ENCODE results near the gene TLR5. TPM values are rescaled to one million over a fixed set of nuclear protein-coding genes. Genes with fewer than 3 reads are reported as not detected.

TLR5 gene
- total RNA-seq, 1 experiment from 2014 or later = 0.21 TPM

DNA sequence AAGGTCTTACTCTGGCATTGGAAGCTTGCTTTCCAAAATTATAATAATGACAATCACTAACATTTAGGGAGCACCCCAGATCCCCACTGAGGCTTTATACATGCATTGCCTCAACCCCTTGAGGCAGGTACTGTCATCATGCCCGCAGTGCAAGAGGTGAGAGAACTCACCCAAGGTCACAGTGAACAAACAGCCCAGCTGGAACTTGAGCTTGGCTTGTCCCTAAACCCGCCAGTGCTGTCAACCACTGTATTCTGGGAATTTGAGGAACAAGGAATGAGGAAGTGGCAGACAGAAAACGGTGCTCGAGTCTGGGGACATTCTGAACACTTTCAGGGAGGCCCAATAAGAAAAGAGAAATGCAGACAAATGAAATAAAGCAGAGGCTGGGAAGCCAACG lies 34.6 kb upstream of the TLR5 start:
- in situ Hi-C loops (cut with HindIII; ENCODE audit: low pct_unique_long_range_greater_than_20kb, low sequenced_read_pairs) (no loop called here), intact Hi-C loops (cut with micrococcal nuclease; ENCODE audit: unreplicated experiment) (no loop called here)
- TF ChIP-seq, protein P1, sequence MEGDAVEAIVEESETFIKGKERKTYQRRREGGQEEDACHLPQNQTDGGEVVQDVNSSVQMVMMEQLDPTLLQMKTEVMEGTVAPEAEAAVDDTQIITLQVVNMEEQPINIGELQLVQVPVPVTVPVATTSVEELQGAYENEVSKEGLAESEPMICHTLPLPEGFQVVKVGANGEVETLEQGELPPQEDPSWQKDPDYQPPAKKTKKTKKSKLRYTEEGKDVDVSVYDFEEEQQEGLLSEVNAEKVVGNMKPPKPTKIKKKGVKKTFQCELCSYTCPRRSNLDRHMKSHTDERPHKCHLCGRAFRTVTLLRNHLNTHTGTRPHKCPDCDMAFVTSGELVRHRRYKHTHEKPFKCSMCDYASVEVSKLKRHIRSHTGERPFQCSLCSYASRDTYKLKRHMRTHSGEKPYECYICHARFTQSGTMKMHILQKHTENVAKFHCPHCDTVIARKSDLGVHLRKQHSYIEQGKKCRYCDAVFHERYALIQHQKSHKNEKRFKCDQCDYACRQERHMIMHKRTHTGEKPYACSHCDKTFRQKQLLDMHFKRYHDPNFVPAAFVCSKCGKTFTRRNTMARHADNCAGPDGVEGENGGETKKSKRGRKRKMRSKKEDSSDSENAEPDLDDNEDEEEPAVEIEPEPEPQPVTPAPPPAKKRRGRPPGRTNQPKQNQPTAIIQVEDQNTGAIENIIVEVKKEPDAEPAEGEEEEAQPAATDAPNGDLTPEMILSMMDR (IDR thresholded peaks at IDR 0.05) = no peak
- no peak for TF ChIP-seq SIN3A (IDR thresholded peaks at IDR 0.05; ENCODE audit: borderline replicate concordance, insufficient read depth, low read depth, low read length)
- TF ChIP-seq, protein P2, sequence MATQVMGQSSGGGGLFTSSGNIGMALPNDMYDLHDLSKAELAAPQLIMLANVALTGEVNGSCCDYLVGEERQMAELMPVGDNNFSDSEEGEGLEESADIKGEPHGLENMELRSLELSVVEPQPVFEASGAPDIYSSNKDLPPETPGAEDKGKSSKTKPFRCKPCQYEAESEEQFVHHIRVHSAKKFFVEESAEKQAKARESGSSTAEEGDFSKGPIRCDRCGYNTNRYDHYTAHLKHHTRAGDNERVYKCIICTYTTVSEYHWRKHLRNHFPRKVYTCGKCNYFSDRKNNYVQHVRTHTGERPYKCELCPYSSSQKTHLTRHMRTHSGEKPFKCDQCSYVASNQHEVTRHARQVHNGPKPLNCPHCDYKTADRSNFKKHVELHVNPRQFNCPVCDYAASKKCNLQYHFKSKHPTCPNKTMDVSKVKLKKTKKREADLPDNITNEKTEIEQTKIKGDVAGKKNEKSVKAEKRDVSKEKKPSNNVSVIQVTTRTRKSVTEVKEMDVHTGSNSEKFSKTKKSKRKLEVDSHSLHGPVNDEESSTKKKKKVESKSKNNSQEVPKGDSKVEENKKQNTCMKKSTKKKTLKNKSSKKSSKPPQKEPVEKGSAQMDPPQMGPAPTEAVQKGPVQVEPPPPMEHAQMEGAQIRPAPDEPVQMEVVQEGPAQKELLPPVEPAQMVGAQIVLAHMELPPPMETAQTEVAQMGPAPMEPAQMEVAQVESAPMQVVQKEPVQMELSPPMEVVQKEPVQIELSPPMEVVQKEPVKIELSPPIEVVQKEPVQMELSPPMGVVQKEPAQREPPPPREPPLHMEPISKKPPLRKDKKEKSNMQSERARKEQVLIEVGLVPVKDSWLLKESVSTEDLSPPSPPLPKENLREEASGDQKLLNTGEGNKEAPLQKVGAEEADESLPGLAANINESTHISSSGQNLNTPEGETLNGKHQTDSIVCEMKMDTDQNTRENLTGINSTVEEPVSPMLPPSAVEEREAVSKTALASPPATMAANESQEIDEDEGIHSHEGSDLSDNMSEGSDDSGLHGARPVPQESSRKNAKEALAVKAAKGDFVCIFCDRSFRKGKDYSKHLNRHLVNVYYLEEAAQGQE (IDR thresholded peaks at IDR 0.05; ENCODE audit: insufficient read depth in 1 of 2, low read depth in 2 of 2, low read length in 1 of 2) = no peak
- no peak for TF ChIP-seq POLR2AphosphoS5 (IDR thresholded peaks at IDR 0.05; ENCODE audit: low read depth, low read length)
- POLR2A ChIA-PET = no interaction called here
- Histone ChIP-seq H3K4me1 (ENCODE audit: control insufficient read depth, insufficient read depth, low read length) (no peaks in the 10 kb centered on the region), H3K36me3 (ENCODE audit: control insufficient read depth, insufficient read depth, low read length) (no peaks in the 10 kb centered on the region; the same call in 1 of the 2 replicates), H3K27ac (ENCODE audit: low read length) (no peak overlapping the region), H3K27me3 (ENCODE audit: control insufficient read depth, insufficient read depth, low read length) (peaks cover 17% of the 10 kb centered on the region), H3K9me3 (ENCODE audit: control insufficient read depth, insufficient read depth, low read depth, low read length) (no peaks in the 10 kb centered on the region), H3K4me3 (ENCODE audit: low read depth in 2 of 2, low read length in 2 of 2) (no peak overlapping the region)
- CTCF ChIA-PET = no interaction called here
- BruUV-seq (replicated peaks) = no TSS peak
- ATAC-seq (no peak), DNase-seq (ENCODE audit: low read depth, low spot score) (no peak)

DNA sequence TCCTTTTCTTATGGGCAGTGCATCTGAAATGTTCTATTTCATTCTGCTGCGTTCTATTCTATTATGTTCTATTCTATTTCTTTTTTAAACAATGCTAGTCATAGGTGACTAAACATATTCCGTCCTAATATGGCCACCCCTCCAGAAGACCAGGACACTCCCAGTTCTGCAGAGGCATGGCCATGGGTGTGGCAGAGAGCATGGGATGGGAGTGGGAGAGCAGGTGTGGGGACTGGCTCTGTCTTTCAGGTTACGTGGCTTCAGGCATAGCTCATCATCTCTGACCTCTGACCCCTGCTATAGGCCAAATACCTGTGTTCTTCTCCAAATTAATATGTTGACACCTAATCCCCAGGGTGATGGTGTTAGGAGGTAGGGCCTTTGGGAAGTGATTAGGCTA lies 33.4 kb upstream of the TLR5 start:
- DNase-seq (ENCODE audit: low read depth, low spot score) (no peak), ATAC-seq (no peak)
- Histone ChIP-seq H3K27me3 (ENCODE audit: control insufficient read depth, insufficient read depth, low read length) (peaks cover 10% of the 10 kb centered on the region), H3K36me3 (ENCODE audit: control insufficient read depth, insufficient read depth, low read length) (no peaks in the 10 kb centered on the region; the same call in 1 of the 2 replicates), H3K4me3 (ENCODE audit: low read depth in 2 of 2, low read length in 2 of 2) (no peak overlapping the region), H3K27ac (ENCODE audit: low read length) (no peak overlapping the region), H3K9me3 (ENCODE audit: control insufficient read depth, insufficient read depth, low read depth, low read length) (no peaks in the 10 kb centered on the region), H3K4me1 (ENCODE audit: control insufficient read depth, insufficient read depth, low read length) (no peaks in the 10 kb centered on the region)
- no TSS peak for BruUV-seq (replicated peaks)
- TF ChIP-seq POLR2AphosphoS5 (IDR thresholded peaks at IDR 0.05; ENCODE audit: low read depth, low read length) (no peak), TCF7L2 (IDR thresholded peaks at IDR 0.05; ENCODE audit: low read depth, low read length) (no peak), SIN3A (IDR thresholded peaks at IDR 0.05; ENCODE audit: borderline replicate concordance, insufficient read depth, low read depth, low read length) (no peak)
- TF ChIP-seq, protein P2 (IDR thresholded peaks at IDR 0.05; ENCODE audit: insufficient read depth in 1 of 2, low read depth in 2 of 2, low read length in 1 of 2) = no peak
- TF ChIP-seq, protein P1 (IDR thresholded peaks at IDR 0.05) = no peak
- in situ Hi-C loops (cut with HindIII; ENCODE audit: low pct_unique_long_range_greater_than_20kb, low sequenced_read_pairs) (no loop called here), intact Hi-C loops (cut with micrococcal nuclease; ENCODE audit: unreplicated experiment) (no loop called here)
- CTCF ChIA-PET = no interaction called here
- POLR2A ChIA-PET = no interaction called here

Data from Panc1 (cell line).